ENCODE data around the gene COBL.

The COBL gene

GRCh38 chr7:51242007-51242691, 74.5 kb downstream of the COBL start:
- no peak for TF ChIP-seq CTCF (conservative IDR thresholded peaks at IDR 0.05)
- no peak overlapping the region for H3K27ac ChIP-seq

- no peak overlapping the region for H3K27ac ChIP-seq
- no peak for TF ChIP-seq CTCF (conservative IDR thresholded peaks at IDR 0.05)
Observed at GRCh38 chr7:51240868-51241267, 75.7 kb downstream of the COBL start.

- no peak for TF ChIP-seq CTCF (conservative IDR thresholded peaks at IDR 0.05)
- H3K27ac ChIP-seq = no peak overlapping the region
Observed at GRCh38 chr7:51239691-51240090, 76.9 kb downstream of the COBL start.

- no peak for TF ChIP-seq CTCF (conservative IDR thresholded peaks at IDR 0.05)
- no peak overlapping the region for H3K27ac ChIP-seq
Observed at GRCh38 chr7:51238981-51239495, 77.6 kb downstream of the COBL start.

- no peak for TF ChIP-seq CTCF (conservative IDR thresholded peaks at IDR 0.05)
- no peak overlapping the region for H3K27ac ChIP-seq
Observed at GRCh38 chr7:51237446-51238133, 79.0 kb downstream of the COBL start.

GRCh38 chr7:51236470-51237132, 80.0 kb downstream of the COBL start:
- H3K27ac ChIP-seq = no peak overlapping the region
- no peak for TF ChIP-seq CTCF (conservative IDR thresholded peaks at IDR 0.05)

- no peak overlapping the region for H3K27ac ChIP-seq
- no peak for TF ChIP-seq CTCF (conservative IDR thresholded peaks at IDR 0.05)
Observed at GRCh38 chr7:51235593-51236313, 80.9 kb downstream of the COBL start.

Measured in VCaP (cell line).